NCI-H1694 (cell line): ENCODE measurements around the gene FOXP2.
"Not testable (repeated sequence)": the region's sequence is repeated elsewhere in the genome, so short reads cannot be mapped to it uniquely, and the experiment has no call there.

Source experiments
- DNase-seq: peaks from one replicate; lab custom pipeline; 2025; lab: John Stamatoyannopoulos, UW

FOXP2 gene

GRCh38 chr7:114504586-114504985 lies 90.0 kb downstream of the FOXP2 start:
- no peak for DNase-seq

- DNase-seq = no peak
These were observed 92.8 kb downstream of the FOXP2 start for GRCh38 chr7:114507381-114507780.

GRCh38 chr7:114508086-114508485 lies 93.5 kb downstream of the FOXP2 start:
- no peak for DNase-seq

GRCh38 chr7:114510824-114511223 lies 96.2 kb downstream of the FOXP2 start:
- DNase-seq = not testable (repeated sequence)

GRCh38 chr7:114519240-114519639 lies 104.6 kb downstream of the FOXP2 start:
- peak; percentile 14 for DNase-seq

GRCh38 chr7:114522081-114522480 lies 107.5 kb downstream of the FOXP2 start:
- DNase-seq = no peak

- no peak for DNase-seq
These were observed 113.0 kb downstream of the FOXP2 start for GRCh38 chr7:114527589-114527988.

- DNase-seq = no peak
These were observed 115.5 kb downstream of the FOXP2 start for GRCh38 chr7:114530057-114530611.

GRCh38 chr7:114531326-114531725 lies 116.7 kb downstream of the FOXP2 start:
- DNase-seq = no peak

- DNase-seq = peak; percentile 42
These were observed 118.5 kb downstream of the FOXP2 start for GRCh38 chr7:114533131-114533530.

- no peak for DNase-seq
These were observed 120.3 kb downstream of the FOXP2 start for GRCh38 chr7:114534953-114535352.

GRCh38 chr7:114539575-114539974 lies 125.0 kb downstream of the FOXP2 start:
- peak; percentile 41 for DNase-seq

- no peak for DNase-seq
These were observed 125.7 kb downstream of the FOXP2 start for GRCh38 chr7:114540291-114540690.

- not testable (repeated sequence) for DNase-seq
These were observed 132.7 kb downstream of the FOXP2 start for GRCh38 chr7:114547346-114547745.

GRCh38 chr7:114548081-114548980 lies 133.7 kb downstream of the FOXP2 start:
- DNase-seq = no peak

GRCh38 chr7:114554781-114555537 lies 140.3 kb downstream of the FOXP2 start:
- no peak for DNase-seq

- DNase-seq = no peak
These were observed 152.8 kb downstream of the FOXP2 start for GRCh38 chr7:114567416-114567815.

GRCh38 chr7:114569220-114569619 lies 154.6 kb downstream of the FOXP2 start:
- no peak for DNase-seq

- DNase-seq = no peak
These were observed 159.8 kb downstream of the FOXP2 start for GRCh38 chr7:114574384-114574783.

- no peak for DNase-seq
These were observed 160.5 kb downstream of the FOXP2 start for GRCh38 chr7:114575098-114575497.

GRCh38 chr7:114580963-114581362 lies 166.3 kb downstream of the FOXP2 start:
- not testable (repeated sequence) for DNase-seq

- DNase-seq = no peak
These were observed 173.9 kb downstream of the FOXP2 start for GRCh38 chr7:114588506-114588905.

GRCh38 chr7:114589436-114589835 lies 174.8 kb downstream of the FOXP2 start:
- no peak for DNase-seq
